Neural progenitor cell (in vitro differentiated cells): ENCODE results near the gene SIPA1L3. TPM values are rescaled to one million over a fixed set of nuclear protein-coding genes. Genes with fewer than 3 reads are reported as not detected.

Experiments
- DNase-seq: peaks from one replicate; pipeline ENCODE4 v3.0.0-alpha.2; 2016; ENCODE audit warnings: low spot score
- H2AFZ ChIP-seq: fragments of 200-600 bp; sonication (generic); replicated peaks from 2 replicates; pipeline ENCODE4 v1.6.1; 2016; ENCODE audit warnings: antibody characterized with exemption
- H3F3A ChIP-seq: fragments of 200-600 bp; sonication (generic); 2 replicates; pipeline ENCODE4 v1.6.1; 2016; ENCODE audit warnings: antibody characterized with exemption, low read depth
- H3K27ac ChIP-seq: fragments of 200-600 bp; sonication (generic); 2 replicates; pipeline ENCODE4 v1.5.1; 2016; ENCODE audit warnings: mild to moderate bottlenecking
- H3K27me3 ChIP-seq: fragments of 200-600 bp; sonication (generic); 2 replicates; pipeline ENCODE4 v1.6.1; 2016; ENCODE audit warnings: mild to moderate bottlenecking, moderate library complexity
- H3K36me3 ChIP-seq: fragments of 200-600 bp; sonication (generic); 2 replicates; pipeline ENCODE4 v1.5.1; 2016
- H3K4me1 ChIP-seq: fragments of 200-600 bp; sonication (generic); 2 replicates; pipeline ENCODE4 v1.6.1; 2016; ENCODE audit warnings: mixed run types
- H3K4me2 ChIP-seq: fragments of 200-600 bp; sonication (generic); 2 replicates; pipeline ENCODE4 v1.6.1; 2016
- H3K4me3 ChIP-seq: fragments of 200-600 bp; sonication (generic); 2 replicates; pipeline ENCODE4 v1.5.1; 2016
- H3K79me2 ChIP-seq: fragments of 200-600 bp; sonication (generic); 2 replicates; pipeline ENCODE4 v1.6.1; 2016; ENCODE audit warnings: low read depth
- H3K9ac ChIP-seq: fragments of 200-600 bp; sonication (generic); 2 replicates; pipeline ENCODE4 v1.6.1; 2016
- H3K9me3 ChIP-seq: fragments of 200-600 bp; sonication (generic); 2 replicates; pipeline ENCODE4 v1.5.1; 2016; ENCODE audit warnings: low read depth
- H4K20me1 ChIP-seq: fragments of 200-600 bp; sonication (generic); 2 replicates; pipeline ENCODE4 v1.6.1; 2016; ENCODE audit warnings: low read depth
- H3K27ac Mint-ChIP-seq: 3 replicates; pipeline ENCODE4 v1.8.0; 2021; ENCODE audit warnings: mixed read lengths
- H3K27me3 Mint-ChIP-seq: 2 replicates; pipeline ENCODE4 v1.8.0; 2022; ENCODE audit warnings: low read depth, mild to moderate bottlenecking, inconsistent platforms, moderate library complexity, mixed read lengths; ENCODE audit not compliant: insufficient read depth
- H3K36me3 Mint-ChIP-seq: 3 replicates; pipeline ENCODE4 v1.8.0; 2021; ENCODE audit warnings: mixed read lengths
- H3K4me1 Mint-ChIP-seq: 3 replicates; pipeline ENCODE4 v1.8.0; 2021; ENCODE audit warnings: mixed read lengths
- H3K4me3 Mint-ChIP-seq: 3 replicates; pipeline ENCODE4 v1.8.0; 2021; ENCODE audit warnings: mild to moderate bottlenecking, moderate library complexity, mixed read lengths
- H3K9me3 Mint-ChIP-seq: 3 replicates; pipeline ENCODE4 v1.8.0; 2020; ENCODE audit warnings: mixed read lengths
- EZH2 ChIP-seq: fragments of 200-600 bp; sonication (generic); IDR thresholded peaks from 2 replicates; pipeline ENCODE4 v1.6.1; 2017; ENCODE audit warnings: antibody characterized with exemption, mild to moderate bottlenecking, moderate library complexity
- EZH2phosphoT487 ChIP-seq: fragments of 200-600 bp; sonication (generic); IDR thresholded peaks from 2 replicates; pipeline ENCODE4 v1.6.1; 2017; ENCODE audit warnings: antibody characterized with exemption
- total RNA-seq: library from RNA; depleted of rRNA; stranded (reverse); fragments of >200 nt; gene quantifications from 2 replicates; pipeline ENCODE4 v1.2.3, GENCODE V29; 2015; ENCODE audit warnings: low replicate concordance
- TF ChIP-seq, protein P1 (sequence below): fragments of 200-600 bp; sonication (generic); IDR thresholded peaks from 2 replicates; pipeline ENCODE4 v1.5.1; 2017; ENCODE audit warnings: antibody characterized with exemption, mild to moderate bottlenecking

The SIPA1L3 gene
- total RNA-seq, 1 donor from 2014 or later = 19.2 TPM

DNA sequence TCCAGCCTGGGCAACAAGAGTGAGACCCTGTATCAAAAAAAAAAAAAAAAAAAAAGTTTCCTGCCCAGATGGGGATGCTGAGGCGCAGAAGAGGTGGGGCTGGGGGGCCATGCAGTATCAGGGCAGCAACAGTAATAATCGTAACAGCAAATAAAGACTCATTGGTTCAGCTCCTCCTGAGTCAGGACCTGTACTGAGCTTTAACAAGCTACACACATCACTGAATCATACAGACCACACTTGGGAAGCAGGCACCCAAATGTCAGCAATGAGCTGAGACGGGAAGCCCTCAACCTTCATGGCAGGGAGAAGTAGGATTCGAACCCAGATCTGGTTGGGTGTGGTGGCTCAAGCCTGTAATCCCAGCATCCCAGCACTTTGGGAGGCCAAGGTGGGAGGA, 327.6 kb downstream of the SIPA1L3 start:
- Histone ChIP-seq H3K9me3 (no peaks in the 10 kb centered on the region), H3K79me2 (no peaks in the 10 kb centered on the region), H3K4me2 (no peak overlapping the region), H3K27me3 (peaks cover 20% of the 10 kb centered on the region), H3K36me3 (no peaks in the 10 kb centered on the region), H3K4me1 (no peaks in the 10 kb centered on the region), H4K20me1 (no peaks in the 10 kb centered on the region), H3K27ac (no peak overlapping the region), H3K4me3 (no peak overlapping the region), H3F3A (peaks cover 7% of the 10 kb centered on the region), H3K9ac (no peak overlapping the region), H2AFZ (no peak overlapping the region)
- TF ChIP-seq, protein P1, sequence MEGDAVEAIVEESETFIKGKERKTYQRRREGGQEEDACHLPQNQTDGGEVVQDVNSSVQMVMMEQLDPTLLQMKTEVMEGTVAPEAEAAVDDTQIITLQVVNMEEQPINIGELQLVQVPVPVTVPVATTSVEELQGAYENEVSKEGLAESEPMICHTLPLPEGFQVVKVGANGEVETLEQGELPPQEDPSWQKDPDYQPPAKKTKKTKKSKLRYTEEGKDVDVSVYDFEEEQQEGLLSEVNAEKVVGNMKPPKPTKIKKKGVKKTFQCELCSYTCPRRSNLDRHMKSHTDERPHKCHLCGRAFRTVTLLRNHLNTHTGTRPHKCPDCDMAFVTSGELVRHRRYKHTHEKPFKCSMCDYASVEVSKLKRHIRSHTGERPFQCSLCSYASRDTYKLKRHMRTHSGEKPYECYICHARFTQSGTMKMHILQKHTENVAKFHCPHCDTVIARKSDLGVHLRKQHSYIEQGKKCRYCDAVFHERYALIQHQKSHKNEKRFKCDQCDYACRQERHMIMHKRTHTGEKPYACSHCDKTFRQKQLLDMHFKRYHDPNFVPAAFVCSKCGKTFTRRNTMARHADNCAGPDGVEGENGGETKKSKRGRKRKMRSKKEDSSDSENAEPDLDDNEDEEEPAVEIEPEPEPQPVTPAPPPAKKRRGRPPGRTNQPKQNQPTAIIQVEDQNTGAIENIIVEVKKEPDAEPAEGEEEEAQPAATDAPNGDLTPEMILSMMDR = no peak
- TF ChIP-seq EZH2 (no peak), EZH2phosphoT487 (no peak)
- Mint-ChIP-seq H3K9me3 (peaks cover 2% of the 10 kb centered on the region), H3K4me3 (peak overlapping the region; percentile 52), H3K4me1 (peaks cover 11% of the 10 kb centered on the region), H3K27me3 (peaks cover 19% of the 10 kb centered on the region), H3K27ac (no peak overlapping the region), H3K36me3 (no peaks in the 10 kb centered on the region)
- no peak for DNase-seq

DNA sequence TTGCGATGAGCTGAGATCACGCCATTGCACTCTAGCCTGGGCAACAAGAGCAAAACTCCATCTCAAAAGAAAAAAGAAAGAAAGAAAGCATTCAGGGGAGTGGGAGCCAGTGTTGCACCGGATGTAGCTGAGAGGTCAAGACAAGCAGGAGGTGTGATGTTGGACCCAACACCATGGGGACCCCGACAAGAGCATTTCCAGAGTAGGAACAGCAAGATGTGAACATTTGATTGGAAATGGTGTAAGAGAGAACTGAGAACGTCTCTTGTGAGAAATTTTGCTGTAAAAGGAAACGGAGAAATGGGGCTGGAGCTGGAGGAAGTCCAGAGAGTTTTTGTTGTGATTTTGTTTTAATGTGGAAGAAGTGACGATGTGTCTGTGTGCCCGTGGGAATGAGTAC, 332.8 kb downstream of the SIPA1L3 start:
- Mint-ChIP-seq H3K36me3 (no peaks in the 10 kb centered on the region), H3K9me3 (no peaks in the 10 kb centered on the region), H3K4me1 (peaks cover 4% of the 10 kb centered on the region), H3K27me3 (peaks cover 11% of the 10 kb centered on the region), H3K4me3 (no peak overlapping the region), H3K27ac (no peak overlapping the region)
- Histone ChIP-seq H3F3A (no peaks in the 10 kb centered on the region), H3K9me3 (no peaks in the 10 kb centered on the region), H3K9ac (no peak overlapping the region), H3K27me3 (peaks cover 10% of the 10 kb centered on the region), H3K27ac (no peak overlapping the region), H3K79me2 (no peaks in the 10 kb centered on the region), H2AFZ (no peak overlapping the region), H3K4me1 (no peaks in the 10 kb centered on the region), H4K20me1 (no peaks in the 10 kb centered on the region), H3K36me3 (no peaks in the 10 kb centered on the region), H3K4me3 (no peak overlapping the region), H3K4me2 (no peak overlapping the region)
- TF ChIP-seq EZH2 (no peak), EZH2phosphoT487 (no peak)
- TF ChIP-seq, protein P1 = no peak
- DNase-seq = no peak

DNA sequence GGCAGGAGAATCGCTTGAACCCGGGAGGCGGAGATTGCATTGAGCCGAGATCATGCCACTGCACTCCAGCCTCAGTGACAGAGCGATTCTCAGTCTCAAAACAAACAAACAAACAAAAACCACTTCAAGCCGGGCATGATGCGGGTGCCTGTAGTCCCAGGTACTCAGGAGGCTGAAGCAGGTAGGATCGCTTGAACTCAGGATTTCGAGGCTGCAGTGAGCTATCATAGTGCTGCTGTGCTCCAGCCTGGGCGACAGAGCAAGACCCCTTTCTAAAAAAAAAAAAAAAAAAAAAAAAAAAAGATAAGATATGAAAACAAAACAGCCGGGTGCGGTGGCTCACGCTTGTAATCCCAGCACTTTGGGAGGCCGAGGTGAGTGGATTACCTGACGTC, 336.3 kb downstream of the SIPA1L3 start:
- no peaks in the 10 kb centered on the region for H3K27me3 Mint-ChIP-seq
- peaks cover 10% of the 10 kb centered on the region for H3K4me1 Mint-ChIP-seq
- Histone ChIP-seq H3K9me3 (no peaks in the 10 kb centered on the region), H2AFZ (peak overlapping the region; percentile 87), H3K36me3 (no peaks in the 10 kb centered on the region), H3K9ac (no peak overlapping the region), H3K79me2 (no peaks in the 10 kb centered on the region), H3K4me3 (no peak overlapping the region), H4K20me1 (no peaks in the 10 kb centered on the region), H3K27me3 (peaks cover 18% of the 10 kb centered on the region), H3F3A (peaks cover 8% of the 10 kb centered on the region), H3K4me1 (no peaks in the 10 kb centered on the region), H3K4me2 (no peak overlapping the region), H3K27ac (no peak overlapping the region)
- no peak overlapping the region for H3K27ac Mint-ChIP-seq
- no peak for TF ChIP-seq EZH2
- TF ChIP-seq, protein P1 = no peak
- no peak for TF ChIP-seq EZH2phosphoT487
- no peak overlapping the region for H3K4me3 Mint-ChIP-seq
- no peaks in the 10 kb centered on the region for H3K9me3 Mint-ChIP-seq
- H3K36me3 Mint-ChIP-seq = no peaks in the 10 kb centered on the region
- DNase-seq = no peak
